ENCODE results near the gene NLRP4. TPM values are rescaled to one million over a fixed set of nuclear protein-coding genes. Genes with fewer than 3 reads are reported as not detected.

The NLRP4 gene
- total and polyA plus RNA-seq, 2 of the 4 experiments (the other 2 are of a cell fraction) = not detected

DNA sequence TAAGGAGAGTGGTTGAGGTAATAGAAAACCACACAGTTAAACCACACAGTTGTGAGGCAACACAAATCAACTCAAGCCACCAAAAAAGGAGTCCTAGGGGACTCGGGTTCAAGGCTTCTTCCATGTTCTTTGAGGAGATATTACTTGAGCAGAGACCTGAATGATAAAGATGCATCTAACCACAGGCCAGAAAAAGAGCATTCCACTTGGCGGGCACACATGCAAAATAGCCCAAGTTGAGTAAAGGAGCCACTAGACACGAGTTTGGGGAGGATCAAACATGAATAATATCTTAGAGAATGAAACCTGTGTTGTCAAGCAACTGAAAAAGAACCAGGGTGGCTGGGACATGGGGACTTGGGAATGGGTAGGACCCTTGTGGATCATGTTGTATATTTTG lies 30.2 kb downstream of the NLRP4 start:
- CTCF ChIA-PET = interaction anchor here (0.6 kb wide), 1 partner anchor 52 kb away, joined by 7 read pairs; no protein-coding TSS in a partner anchor
- peaks cover 32% of the 10 kb centered on the region for H3K9me3 ChIP-seq (ENCODE audit: control insufficient read depth, insufficient read depth, low read length)

More for the DNA sequence above, 30.2 kb downstream of the NLRP4 start:
- Histone ChIP-seq H2AFZ (replicated peaks; ENCODE audit: low read length, poor library complexity) (no peak overlapping the region), H4K5ac (ENCODE audit: low read depth, low read length) (no peak overlapping the region), H3K23ac (ENCODE audit: low read depth, low read length) (no peak overlapping the region), H3K18ac (ENCODE audit: low read depth, low read length) (no peak overlapping the region), H2BK120ac (ENCODE audit: low read depth, low read length) (no peak overlapping the region), H4K8ac (ENCODE audit: low read depth in 2 of 2, low read length in 2 of 2) (no peak overlapping the region), H4K91ac (ENCODE audit: insufficient read depth, low read depth, low read length) (no peak overlapping the region), H3K4me3 (ENCODE audit: insufficient read depth, low read depth, low read length) (no peak overlapping the region), H2BK15ac (ENCODE audit: low read depth, low read length) (no peak overlapping the region), H3K56ac (ENCODE audit: extremely low read depth, insufficient read depth, low read length) (no peak overlapping the region), H3K4me2 (ENCODE audit: low read depth, low read length) (no peak overlapping the region), H4K20me1 (ENCODE audit: insufficient read depth, low read length) (no peaks in the 10 kb centered on the region), H3K14ac (replicated peaks; ENCODE audit: low read depth, low read length) (no peak overlapping the region), H2BK5ac (ENCODE audit: low read depth, low read length, poor library complexity, severe bottlenecking) (no peak overlapping the region), H3K79me1 (ENCODE audit: low read depth in 1 of 2, low read length in 2 of 2) (no peaks in the 10 kb centered on the region), H2AK5ac (ENCODE audit: low read depth, low read length) (no peak overlapping the region), H3K27me3 (ENCODE audit: control insufficient read depth, insufficient read depth, low read length) (no peaks in the 10 kb centered on the region), H2BK20ac (ENCODE audit: low read depth, low read length) (no peak overlapping the region), H3K27ac (ENCODE audit: insufficient read depth, low read length) (no peak overlapping the region), H3K4me1 (ENCODE audit: control insufficient read depth, insufficient read depth, low read length) (no peaks in the 10 kb centered on the region), H3K9me1 (ENCODE audit: insufficient read depth, low read length) (no peaks in the 10 kb centered on the region), H3K9ac (ENCODE audit: low read depth, low read length) (no peak overlapping the region), H3K36me3 (ENCODE audit: control insufficient read depth, insufficient read depth, low read length) (no peaks in the 10 kb centered on the region), H2AK9ac (replicated peaks; ENCODE audit: low read depth, low read length, poor library complexity) (no peak overlapping the region), H3K4ac (ENCODE audit: low read depth, low read length) (no peak overlapping the region)
- in situ Hi-C loops (cut with MboI; ENCODE audit: low sequenced_read_pairs) = no loop called here
- POLR2A ChIA-PET (ENCODE audit: unreplicated experiment) = no interaction called here
- no peak for DNase-seq
- TF ChIP-seq CHD1 (IDR thresholded peaks at IDR 0.05; ENCODE audit: low read depth, low read length) (no peak), MAFK (IDR thresholded peaks at IDR 0.05; ENCODE audit: low read depth, low read length) (no peak)
- ATAC-seq (ENCODE audit: low read depth) = no peak
- BruUV-seq (replicated peaks) = no TSS peak
- WGBS, 2 experiments (ENCODE audit: extremely low coverage in 2 of 2, insufficient read length in 1 of 2) = no CpG with 5 or more reads among the region's 3 CpGs
- dilution Hi-C loops (cut with HindIII; ENCODE audit: low sequenced_read_pairs, unreplicated experiment) = no loop called here
- intact Hi-C loops (cut with micrococcal nuclease) = no loop called here
